HG02885 (cell line): ENCODE measurements around the gene GID8.

Source experiments
- ATAC-seq: cut with Tn5 transposase; IDR thresholded peaks from one replicate; pipeline ENCODE4 v1.9.1; 2021; ENCODE audit warnings: mild to moderate bottlenecking; ENCODE audit not compliant: unreplicated experiment, poor library complexity

The GID8 gene

DNA sequence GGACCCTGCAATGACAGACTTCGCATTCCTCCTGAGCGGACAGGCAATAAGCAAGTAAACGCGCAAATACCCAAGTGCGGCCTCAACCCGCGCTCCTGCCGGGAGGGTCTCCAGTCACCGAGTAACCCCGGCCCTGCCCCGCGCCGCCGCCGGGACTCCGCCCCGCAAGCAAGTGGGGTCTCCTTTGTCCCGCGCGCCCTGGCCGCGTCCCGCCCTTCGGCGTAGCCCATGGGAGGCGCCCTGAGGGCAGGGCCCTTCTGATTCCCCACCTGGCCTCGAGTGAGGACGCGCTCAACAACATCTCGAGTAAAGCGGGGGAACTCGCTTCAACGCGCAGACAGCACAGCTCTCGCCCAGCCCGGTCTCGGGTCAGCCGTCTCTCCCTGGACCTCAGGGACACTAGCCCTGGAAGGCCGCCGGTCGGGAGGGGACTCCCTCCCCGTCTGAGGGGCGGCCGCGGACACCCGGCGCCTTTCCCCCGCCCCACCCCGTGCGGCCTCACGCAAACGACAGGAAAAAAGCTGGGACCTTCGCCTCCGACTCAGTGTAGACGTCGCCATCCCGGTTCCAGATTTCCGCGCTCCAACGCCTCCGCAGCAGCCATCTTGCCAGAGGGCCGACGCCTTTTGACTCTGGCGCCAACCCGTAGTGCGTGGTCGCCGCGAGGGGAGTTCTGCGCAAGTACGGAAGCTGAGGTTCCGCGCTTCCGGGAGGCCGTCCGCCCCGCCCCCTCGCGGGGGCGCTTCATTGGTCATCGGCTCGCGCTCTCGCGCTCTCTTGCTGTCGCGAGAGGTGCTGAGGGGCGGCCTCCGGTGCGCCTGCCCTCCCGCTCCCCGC lies 461 bp upstream of the GID8 start:
- ATAC-seq = peak; percentile 83

DNA sequence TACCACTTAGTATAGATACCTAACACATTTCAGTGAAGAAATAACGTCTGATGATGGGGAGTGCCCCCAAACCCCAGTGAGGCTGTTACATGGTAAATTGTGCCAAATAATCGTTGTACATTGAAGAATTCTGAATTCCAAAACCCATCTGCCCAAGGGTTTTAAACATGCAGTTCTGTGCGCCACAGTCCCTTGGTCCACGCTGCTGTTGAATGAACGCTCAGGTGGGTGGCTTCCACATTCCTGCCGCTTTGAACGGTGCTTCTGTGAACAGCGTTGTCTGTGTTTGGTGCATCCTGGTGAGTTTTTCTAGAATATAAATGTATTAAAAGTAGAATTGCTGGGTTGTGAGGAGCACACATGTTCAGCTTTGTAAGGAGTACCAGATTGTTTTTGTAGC lies 2.9 kb downstream of the GID8 start:
- no peak for ATAC-seq

DNA sequence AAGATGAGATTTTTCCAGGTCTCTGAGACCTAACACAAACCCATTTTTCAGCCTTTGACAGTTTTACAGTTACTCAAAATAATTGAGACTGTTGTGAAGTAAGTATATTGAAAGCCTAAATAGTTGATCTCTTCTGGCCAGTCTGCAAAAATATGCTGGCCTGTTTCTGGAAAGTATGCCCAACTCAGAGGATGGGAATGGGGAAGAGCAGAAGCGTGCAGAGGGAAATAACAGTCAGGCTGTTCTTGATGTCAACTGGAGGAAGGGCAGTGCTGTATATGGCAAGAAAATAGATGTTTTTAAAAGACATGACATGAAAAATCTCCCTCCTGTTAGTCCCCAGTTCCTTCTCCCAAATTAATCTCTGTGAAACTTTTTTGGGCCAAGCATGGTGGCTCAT lies 3.8 kb downstream of the GID8 start:
- no peak for ATAC-seq

DNA sequence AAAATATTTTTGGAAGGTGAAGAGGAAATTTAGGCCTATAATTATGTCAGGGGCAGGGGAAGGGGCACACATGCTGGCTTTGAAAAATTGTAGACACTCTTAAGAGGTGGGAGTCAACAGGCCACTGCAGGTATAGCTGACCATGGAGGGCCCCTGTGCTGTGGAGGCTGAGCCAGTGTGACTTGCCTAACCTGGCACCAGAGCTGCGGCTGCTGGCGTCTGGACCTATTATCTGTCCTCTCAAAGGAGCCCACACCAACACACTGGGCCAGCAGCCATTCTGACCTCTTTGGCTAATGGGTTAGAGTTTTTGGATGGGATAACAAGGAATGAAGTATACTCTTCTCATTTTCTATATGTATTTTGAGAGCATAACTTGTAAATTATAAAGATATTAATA lies 4.5 kb downstream of the GID8 start:
- ATAC-seq = no peak

DNA sequence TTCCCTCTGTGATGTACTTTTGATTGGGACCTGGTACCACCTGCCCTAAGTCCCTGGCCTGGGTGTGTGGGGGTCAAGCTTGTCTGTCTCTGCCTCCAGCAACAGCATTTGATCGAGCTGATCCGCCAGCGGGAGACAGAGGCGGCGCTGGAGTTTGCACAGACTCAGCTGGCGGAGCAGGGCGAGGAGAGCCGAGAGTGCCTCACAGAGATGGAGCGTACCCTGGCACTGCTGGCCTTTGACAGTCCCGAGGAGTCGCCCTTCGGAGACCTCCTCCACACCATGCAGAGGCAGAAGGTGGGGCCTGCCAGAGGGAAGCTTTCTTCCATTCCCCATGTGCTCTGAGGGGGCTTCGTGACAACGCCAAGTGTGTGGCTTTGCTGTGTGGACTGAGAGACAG lies 5.4 kb downstream of the GID8 start:
- ATAC-seq = no peak

DNA sequence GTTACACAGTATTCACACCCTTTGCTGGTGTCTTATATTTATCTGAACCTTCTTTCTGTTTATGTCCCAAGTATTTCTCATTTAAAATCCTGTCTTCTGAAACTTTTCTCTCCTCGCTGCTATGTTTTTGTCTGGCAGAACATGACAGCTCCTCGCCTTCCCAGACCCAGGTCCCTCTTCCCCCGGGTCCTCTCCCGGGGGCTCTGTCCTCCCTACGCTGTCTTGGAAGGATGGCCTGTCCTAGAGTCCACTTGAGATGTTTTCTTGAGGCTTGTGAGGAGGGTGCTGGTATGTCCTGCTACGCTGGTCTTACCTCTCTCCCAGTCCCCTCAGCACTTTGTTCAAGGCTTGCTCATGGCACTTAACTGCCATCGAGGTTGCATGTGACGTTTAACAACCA lies 6.2 kb downstream of the GID8 start:
- no peak for ATAC-seq

DNA sequence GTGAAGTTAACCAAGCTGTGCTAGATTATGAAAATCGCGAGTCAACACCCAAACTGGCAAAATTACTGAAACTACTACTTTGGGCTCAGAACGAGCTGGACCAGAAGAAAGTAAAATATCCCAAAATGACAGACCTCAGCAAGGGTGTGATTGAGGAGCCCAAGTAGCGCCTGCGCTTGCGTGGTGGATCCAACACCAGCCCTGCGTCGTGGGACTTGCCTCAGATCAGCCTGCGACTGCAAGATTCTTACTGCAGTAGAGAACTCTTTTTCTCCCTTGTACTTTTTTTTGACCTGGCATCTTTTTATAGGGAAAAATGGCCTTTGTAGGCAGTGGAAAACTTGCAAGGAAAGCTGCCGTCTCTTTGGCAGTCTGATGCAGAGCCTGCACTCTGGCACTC lies 6.8 kb downstream of the GID8 start:
- ATAC-seq = no peak

DNA sequence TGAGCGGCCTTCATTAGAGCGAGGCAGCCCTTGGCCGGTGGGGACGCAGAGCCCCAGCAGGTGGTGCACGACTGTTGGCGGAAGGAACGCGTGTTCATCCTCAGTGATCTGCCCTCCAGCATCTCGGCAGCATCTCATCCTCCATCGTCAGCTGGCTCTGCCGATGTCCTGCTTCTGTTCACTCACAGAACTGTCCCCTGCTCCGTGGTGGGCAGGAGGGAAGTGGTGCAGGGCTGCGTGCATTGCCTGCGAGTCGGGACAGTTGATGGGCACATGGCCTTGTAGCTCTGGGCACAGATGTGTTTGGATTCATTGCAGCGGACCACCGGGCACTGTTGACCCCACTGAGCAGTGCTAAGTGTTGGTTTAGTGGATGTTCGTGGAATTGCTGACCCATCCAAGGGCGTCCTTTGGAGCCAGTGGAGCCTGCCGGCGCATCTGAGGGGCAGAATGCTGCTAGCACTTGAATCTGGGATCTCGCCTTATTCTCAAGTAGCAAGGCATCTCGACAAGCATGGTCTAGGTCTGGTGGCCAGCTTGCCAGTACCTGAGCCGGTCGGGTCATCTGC lies 7.9 kb downstream of the GID8 start:
- no peak for ATAC-seq

DNA sequence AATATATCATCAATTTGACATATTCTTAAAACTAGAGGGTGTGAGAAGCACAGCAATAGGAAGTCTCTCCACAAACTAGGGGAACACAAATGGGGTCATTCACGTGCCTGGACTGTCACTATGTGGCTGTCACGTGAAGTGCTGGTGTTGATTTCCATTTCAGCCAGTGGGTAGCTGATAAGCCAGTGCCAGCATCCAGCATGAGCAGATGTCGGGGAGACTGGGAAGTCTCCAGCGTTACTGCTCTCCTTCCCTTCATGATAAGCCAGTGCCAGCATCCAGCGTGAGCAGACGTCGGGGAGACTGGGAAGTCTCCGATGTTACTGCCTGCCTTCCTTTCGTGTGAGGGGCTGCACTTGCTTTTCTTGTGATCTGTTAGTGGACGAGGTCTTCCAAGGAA lies 9.0 kb downstream of the GID8 start:
- ATAC-seq = no peak

DNA sequence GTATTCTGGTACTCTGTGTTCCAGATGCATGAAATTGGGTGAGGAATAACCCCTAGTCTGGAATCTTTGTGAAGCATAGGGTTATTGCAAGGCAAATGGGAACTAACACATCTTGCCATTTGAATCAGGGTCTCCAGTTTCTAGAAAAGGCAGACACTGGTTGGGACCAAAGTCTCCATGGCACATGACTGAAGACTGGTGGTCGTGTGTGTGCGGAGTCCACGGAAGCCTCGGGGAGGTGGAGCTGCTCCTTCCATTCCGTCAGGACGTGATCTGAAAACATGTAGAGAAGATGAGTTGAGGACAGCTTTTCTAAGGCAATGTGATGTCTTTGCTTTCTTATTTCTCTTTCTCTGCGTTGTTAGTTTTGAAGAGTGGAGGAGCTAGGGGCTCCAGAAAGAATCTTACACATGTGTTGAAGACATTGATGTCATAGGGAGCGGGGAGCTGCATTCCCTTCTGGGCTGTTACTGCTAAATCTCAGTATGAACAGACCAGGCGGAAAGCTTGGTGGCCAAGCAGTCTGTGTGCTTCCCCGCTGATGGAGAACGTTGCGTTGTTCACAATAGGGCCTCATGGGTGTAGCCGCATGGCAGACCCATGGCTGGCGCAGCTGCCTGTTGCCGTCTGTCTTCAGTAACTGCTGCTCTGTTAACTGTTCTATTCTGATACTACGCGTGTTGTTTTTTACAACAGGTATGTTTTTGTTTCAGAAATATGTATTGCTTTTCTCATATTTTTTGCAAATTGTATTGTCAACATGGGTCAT lies 9.8 kb downstream of the GID8 start:
- no peak for ATAC-seq

DNA sequence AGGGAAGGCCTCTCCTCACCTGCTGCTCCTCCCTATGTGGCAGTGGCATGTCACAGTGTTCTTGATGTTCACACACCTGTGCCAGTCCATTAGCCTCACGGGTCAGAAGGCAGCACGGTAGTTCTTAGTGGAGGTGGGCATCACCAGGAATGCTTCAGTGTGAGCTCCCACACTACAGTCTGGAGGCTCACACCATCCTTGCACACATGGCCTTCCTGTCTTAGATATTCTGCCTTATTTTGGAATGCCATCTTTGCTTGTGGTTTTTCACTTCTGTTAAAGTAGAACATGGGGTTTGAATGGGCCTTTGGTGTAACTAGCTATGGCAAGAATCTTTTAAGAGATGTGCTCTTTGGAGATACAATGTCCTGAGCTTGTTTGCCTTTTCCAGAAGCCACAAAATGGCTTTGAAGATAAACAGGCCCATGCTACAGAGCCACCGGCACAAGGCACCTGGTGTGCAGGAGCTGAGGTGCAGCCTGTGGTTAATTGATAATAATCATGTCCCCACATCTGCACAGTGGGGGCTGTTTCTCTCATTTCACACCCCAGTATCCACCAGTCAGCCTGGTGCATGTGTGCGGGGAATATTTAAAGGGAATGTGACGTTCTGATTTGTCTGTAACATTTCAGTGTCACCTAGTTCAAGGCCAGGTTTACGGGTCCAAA lies 11.3 kb downstream of the GID8 start:
- ATAC-seq = no peak

DNA sequence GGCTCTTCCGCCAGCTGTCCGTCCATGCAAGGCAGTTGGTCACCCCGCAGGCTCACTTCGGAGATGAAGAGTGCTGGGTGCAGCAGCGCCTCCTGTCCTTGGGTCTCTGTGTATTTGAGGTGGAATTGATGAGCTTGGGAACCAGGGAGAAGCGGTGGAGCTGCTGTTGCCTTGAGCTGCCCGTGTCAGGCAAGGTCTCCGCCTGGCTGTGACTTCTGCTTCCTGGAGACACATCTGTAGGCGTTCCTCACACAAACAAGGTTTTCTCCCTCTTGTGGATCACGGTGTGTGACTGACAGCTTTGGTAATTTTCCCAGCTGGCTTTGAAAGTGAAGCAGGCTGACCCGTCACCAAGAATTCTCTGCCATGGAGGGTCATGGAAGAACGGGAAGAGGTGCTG lies 12.0 kb downstream of the GID8 start:
- ATAC-seq = no peak

DNA sequence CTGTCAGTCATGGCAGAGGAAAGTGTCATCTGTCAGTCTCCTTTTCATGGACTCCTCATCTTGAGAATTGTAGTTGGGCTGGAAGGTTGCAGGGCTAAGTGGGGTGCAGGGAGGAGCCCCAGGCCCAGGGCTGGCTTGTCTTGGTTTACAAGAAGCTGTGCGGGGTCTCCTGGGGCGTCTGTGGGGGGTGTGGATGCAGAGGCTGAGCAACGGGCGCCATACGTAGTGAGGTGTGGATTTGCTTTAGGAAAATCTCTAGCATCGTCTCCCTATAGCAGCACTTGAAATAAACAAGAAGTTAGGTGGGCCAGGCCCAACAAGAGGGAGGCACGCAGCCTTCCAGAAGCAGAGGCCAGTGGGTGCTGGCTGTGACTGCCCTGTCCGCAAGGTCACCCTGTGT lies 12.8 kb downstream of the GID8 start:
- ATAC-seq = no peak

DNA sequence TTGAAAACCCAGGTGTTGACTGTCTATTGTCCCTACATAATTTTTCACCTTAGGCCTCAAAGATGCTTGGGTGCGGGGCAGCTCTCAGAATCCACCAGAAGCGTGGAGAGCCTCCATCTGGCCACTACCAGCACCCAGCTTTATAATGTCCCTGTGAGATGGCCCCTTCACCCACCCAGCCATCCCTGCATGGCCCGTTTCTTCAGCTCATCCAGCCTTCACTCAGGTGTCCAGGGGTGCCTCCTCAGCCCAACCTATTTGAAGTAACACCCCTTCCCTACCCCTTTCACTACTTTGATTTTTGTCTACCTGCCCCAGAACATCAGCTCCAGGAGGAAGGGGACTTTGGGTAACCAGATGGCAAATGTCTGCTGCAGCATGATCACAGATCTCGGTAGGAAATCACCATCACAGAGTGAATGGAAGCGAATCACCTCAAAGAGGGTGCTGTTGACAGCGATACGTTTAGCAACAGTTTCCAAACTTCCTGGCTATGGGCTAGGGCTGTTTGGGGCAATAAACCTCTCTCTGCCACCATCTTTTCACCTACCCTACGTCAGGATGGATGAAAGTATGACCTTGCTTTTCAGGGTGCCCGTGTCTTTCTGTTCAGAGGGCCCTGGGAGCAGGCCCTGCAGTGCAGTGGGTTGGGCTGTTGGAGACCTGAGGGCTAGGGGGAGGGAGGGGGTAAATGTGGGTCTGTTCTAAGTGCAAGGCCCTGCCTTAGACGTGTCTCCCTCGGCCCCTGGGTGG lies 13.4 kb downstream of the GID8 start:
- ATAC-seq = no peak

DNA sequence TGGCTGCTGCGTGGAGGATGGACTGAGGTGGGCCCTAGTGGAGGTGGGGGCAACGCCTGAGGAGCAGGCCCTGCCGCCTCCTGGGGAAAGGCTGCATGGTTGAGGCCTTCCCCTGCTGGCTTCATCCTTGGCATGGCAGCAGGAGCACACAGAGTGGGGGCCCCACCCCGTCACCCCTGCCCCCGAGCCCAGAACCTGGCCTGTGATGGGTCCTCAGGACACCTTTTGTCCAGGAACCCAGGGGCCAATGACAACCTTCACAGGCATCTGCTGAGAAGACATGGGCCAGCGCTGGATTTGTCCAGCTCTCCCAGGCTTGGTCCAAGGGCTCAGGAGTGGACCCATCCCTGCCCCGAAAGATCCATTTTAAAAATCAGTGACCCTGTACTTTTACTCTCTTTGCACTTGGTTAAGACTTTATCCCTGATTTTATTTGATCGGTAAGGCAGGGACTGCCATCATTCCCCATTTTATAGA lies 14.0 kb downstream of the GID8 start:
- ATAC-seq = no peak

DNA sequence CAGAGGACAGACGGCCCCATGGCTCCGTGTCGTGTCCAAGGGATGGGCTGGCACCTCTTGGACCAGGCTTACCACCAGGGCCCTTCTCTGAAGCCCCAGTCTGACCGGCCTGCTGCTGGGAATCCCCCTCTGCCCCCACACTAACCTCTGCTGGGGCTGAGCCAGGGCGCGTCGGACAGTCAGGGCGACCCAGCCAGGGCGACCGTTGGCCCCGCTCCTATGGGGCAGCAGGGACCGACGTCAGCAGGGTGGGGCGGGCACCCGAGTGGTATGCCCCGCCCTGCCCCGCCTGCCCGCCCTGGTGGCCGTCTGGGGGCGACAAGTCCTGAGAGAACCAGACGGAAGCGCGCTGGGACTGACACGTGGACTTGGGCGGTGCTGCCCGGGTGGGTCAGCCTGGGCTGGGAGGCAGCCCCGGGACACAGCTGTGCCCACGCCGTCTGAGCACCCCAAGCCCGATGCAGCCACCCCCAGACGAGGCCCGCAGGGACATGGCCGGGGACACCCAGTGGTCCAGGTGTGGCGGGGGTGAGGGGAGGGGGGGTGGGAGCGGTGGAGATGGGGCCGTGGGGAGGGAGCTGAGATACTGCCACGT lies 14.5 kb downstream of the GID8 start, which contains the start of gene SLC17A9:
TSS of gene SLC17A9 (plus strand) at position 337 of the 595 bp plus-strand sequence. CDS start at position 459, 122 bp downstream.
- peak; percentile 61 for ATAC-seq

DNA sequence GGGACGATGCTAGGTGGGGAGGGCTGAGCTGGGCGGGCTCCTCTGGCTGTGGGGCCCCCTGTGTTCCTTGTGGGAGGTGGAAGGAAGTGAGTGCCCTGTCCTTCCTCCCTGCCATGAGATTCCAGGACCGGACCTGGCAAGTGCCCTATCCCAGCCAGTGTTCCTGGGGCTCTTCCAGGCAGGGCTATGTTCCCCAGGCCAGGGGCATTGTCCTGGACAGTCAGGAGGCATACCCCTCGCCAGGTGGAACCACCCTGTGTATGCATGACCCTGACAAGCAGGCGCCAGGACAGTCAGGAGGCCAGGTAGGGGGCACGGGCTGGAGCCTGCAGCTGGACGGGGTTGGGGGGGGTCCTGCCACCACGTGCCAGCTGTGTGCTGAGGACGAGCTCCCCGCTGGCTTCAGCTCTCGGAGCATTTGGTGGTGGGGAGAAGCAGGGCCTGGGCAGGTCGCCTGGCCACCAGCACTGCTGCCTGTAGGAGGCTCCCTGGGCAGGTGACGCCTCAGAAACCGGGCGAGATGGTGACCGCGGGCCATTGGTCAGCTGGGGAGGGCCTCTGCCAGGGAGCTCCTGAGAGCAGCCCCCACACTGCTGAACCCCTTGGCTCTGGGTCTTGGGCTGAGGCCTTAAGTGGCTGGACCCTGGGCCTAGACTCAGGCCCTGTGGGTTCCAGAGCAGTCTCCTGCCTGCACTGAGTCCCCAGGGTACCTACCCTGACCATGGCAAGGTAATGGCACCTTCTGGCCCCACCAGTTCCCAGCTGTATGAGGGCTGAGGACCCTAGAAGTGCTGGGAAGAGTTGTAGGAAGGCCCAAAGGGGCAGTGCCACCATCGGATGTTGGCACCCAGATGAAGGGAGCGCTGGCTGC lies 15.3 kb downstream of the GID8 start:
- no peak for ATAC-seq

DNA sequence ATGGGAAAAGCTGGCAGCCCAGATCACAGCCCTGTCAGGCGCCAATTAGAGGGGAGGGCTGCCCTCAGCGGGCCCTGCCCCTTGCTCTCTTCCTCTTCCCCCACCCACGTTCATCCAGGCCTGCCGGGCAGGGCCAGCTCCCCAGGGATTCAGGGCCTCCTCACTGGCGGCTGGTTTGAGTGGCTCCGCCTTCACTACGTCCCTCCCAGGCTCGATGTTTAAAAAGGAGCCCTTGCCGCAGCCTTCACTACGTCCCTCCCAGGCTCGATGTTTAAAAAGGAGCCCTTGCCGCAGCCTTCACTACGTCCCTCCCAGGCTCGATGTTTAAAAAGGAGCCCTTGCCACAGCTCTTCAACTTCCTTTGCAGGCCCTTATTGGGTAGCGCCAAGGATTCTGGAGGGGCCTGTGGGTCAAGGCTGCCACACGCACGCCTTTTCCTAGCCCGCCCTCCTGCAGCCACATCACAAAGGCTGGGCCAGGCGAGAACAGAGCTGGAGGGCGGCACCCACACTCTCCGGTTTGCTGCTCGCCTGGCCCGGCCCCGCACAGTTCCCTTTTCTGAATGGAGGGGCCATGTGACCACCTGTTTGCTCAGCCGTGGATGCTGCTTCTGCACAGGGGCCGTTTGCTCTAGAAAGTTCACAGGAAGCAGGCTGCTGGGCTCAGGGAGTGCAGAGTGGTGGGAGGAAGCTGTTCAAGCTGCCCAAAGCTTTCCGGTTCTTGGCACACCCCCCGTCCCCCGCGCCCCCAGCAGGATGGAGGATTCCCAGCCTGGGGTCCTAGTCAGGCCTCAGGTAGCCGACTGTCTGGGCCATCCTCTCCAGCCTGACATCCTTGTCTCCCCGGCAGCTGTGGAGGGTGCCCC lies 16.1 kb downstream of the GID8 start:
- peak; percentile 77 for ATAC-seq
